GM23338 (cell line): ENCODE results near the gene PCYT1A. TPM values are rescaled to one million over a fixed set of nuclear protein-coding genes. Genes with fewer than 3 reads are reported as not detected.

Source experiments
- ATAC-seq: fragments of 200-7000 bp; cut with Tn5 transposase; 3 replicates; pipeline ENCODE4 v1.9.1; 2020
- DNase-seq: peaks from one replicate; pipeline ENCODE4 v3.0.0-alpha.2; 2015; ENCODE audit warnings: low spot score
- H2AFZ ChIP-seq: fragments of 200-600 bp; sonication (generic); 2 replicates; pipeline ENCODE4 v1.8.0; 2016; ENCODE audit warnings: antibody characterized with exemption, mild to moderate bottlenecking, moderate library complexity
- H3F3A ChIP-seq: fragments of 200-600 bp; sonication (generic); replicated peaks from 2 replicates; pipeline ENCODE4 v1.8.0; 2017; ENCODE audit warnings: antibody characterized with exemption, mixed run types, low read depth
- H3K27ac ChIP-seq: fragments of 200-600 bp; sonication (generic); 2 replicates; pipeline ENCODE4 v1.6.1; 2016; ENCODE audit warnings: low read depth
- H3K27me3 ChIP-seq: fragments of 200-600 bp; sonication (generic); 2 replicates; pipeline ENCODE4 v1.8.0; 2016; ENCODE audit warnings: mild to moderate bottlenecking, mixed run types, moderate library complexity; ENCODE audit not compliant: insufficient read depth
- H3K36me3 ChIP-seq: fragments of 200-600 bp; sonication (generic); 2 replicates; pipeline ENCODE4 v1.8.0; 2016; ENCODE audit warnings: mild to moderate bottlenecking; ENCODE audit not compliant: insufficient read depth
- H3K4me1 ChIP-seq: fragments of 200-600 bp; sonication (generic); 2 replicates; pipeline ENCODE4 v1.8.0; 2016; ENCODE audit warnings: mild to moderate bottlenecking, moderate library complexity; ENCODE audit not compliant: insufficient read depth
- H3K4me2 ChIP-seq: fragments of 200-600 bp; sonication (generic); 2 replicates; pipeline ENCODE4 v1.7.1; 2017; ENCODE audit warnings: mixed run types
- H3K4me3 ChIP-seq: fragments of 200-600 bp; sonication (generic); 2 replicates; pipeline ENCODE4 v1.6.1; 2016; ENCODE audit warnings: mixed run types
- H3K79me2 ChIP-seq: fragments of 200-600 bp; sonication (generic); replicated peaks from 2 replicates; pipeline ENCODE4 v1.8.0; 2017; ENCODE audit warnings: mild to moderate bottlenecking; ENCODE audit not compliant: insufficient read depth
- H3K9me2 ChIP-seq: fragments of 200-600 bp; sonication (generic); 2 replicates; pipeline ENCODE4 v1.8.0; 2017; ENCODE audit not compliant: insufficient read depth
- H4K20me1 ChIP-seq: fragments of 200-600 bp; sonication (generic); replicated peaks from 2 replicates; pipeline ENCODE4 v1.8.0; 2017; ENCODE audit warnings: mild to moderate bottlenecking; ENCODE audit not compliant: insufficient read depth
- H3K27ac Mint-ChIP-seq: 2 replicates; pipeline ENCODE4 v1.8.0; 2020; ENCODE audit warnings: inconsistent platforms, mild to moderate bottlenecking, moderate library complexity, mixed read lengths
- H3K27me3 Mint-ChIP-seq: 3 replicates; pipeline ENCODE4 v1.8.0; 2022; ENCODE audit warnings: low read depth, mild to moderate bottlenecking, moderate library complexity, mixed read lengths, inconsistent platforms; ENCODE audit not compliant: insufficient read depth, poor library complexity
- H3K36me3 Mint-ChIP-seq: 3 replicates; pipeline ENCODE4 v1.8.0; 2021; ENCODE audit warnings: low read depth, mild to moderate bottlenecking, inconsistent platforms, moderate library complexity, mixed read lengths
- H3K4me1 Mint-ChIP-seq: 3 replicates; pipeline ENCODE4 v1.8.0; 2020; ENCODE audit warnings: mild to moderate bottlenecking, inconsistent platforms, mixed read lengths
- H3K4me3 Mint-ChIP-seq: 3 replicates; pipeline ENCODE4 v1.8.0; 2021; ENCODE audit warnings: moderate library complexity, mild to moderate bottlenecking, inconsistent platforms, mixed read lengths
- H3K9me3 Mint-ChIP-seq: 3 replicates; pipeline ENCODE4 v1.8.0; 2020; ENCODE audit warnings: moderate library complexity, mild to moderate bottlenecking, inconsistent platforms, mixed read lengths
- CREB1 ChIP-seq: fragments of 250-450 bp; sonication (Bioruptor Pico); IDR thresholded peaks from 2 replicates; pipeline ENCODE4 v1.5.0; 2020; ENCODE audit warnings: low read depth, mild to moderate bottlenecking, moderate library complexity
- CTCF ChIP-seq, 2 experiments: fragments of 200-600 bp in 1 of 2; sonication (generic) in 1 of 2; conservative IDR thresholded peaks; 2 replicates each; pipeline versions ENCODE4 v1.5.1 to v1.6.1; 2016 to 2017; ENCODE audit warnings: antibody characterized with exemption in 2 of 2, low read depth in 2 of 2, mild to moderate bottlenecking in 2 of 2, moderate library complexity in 1 of 2
- ETS1 ChIP-seq: IDR thresholded peaks from 2 replicates; pipeline ENCODE4 v1.6.1; 2016; ENCODE audit warnings: antibody characterized with exemption
- EZH2 ChIP-seq: fragments of 200-600 bp; sonication (generic); IDR thresholded peaks from one replicate; pipeline ENCODE4 v1.8.0; 2017; ENCODE audit warnings: antibody characterized with exemption, mild to moderate bottlenecking, low read depth; ENCODE audit not compliant: unreplicated experiment
- EZH2phosphoT487 ChIP-seq: fragments of 200-600 bp; sonication (generic); IDR thresholded peaks from one replicate; pipeline ENCODE4 v1.8.1; 2018; ENCODE audit warnings: antibody characterized with exemption; ENCODE audit not compliant: unreplicated experiment
- JUNB ChIP-seq: IDR thresholded peaks from one replicate; pipeline ENCODE4 v1.6.1; 2016; ENCODE audit warnings: antibody characterized with exemption; ENCODE audit not compliant: unreplicated experiment
- POLR2AphosphoS5 ChIP-seq: IDR thresholded peaks from 2 replicates; pipeline ENCODE4 v1.6.1; 2016; ENCODE audit warnings: antibody characterized with exemption, low read depth
- ZNF114 ChIP-seq: fragments of 250-450 bp; sonication (Bioruptor Pico); IDR thresholded peaks from 2 replicates; pipeline ENCODE4 v1.5.0; 2020; ENCODE audit warnings: mild to moderate bottlenecking, moderate library complexity
- ZNF331 ChIP-seq: fragments of 250-450 bp; sonication (Bioruptor Pico); IDR thresholded peaks from 2 replicates; pipeline ENCODE4 v1.5.0; 2020; ENCODE audit warnings: low read depth, mild to moderate bottlenecking, moderate library complexity
- polyA plus RNA-seq: library from polyadenylated mRNA; unstranded; fragments of >200 nt; fragmentation: Nextera tagmentation; extraction: Ambion mirVana; gene quantifications from 2 replicates; pipeline ENCODE4 v1.2.1, GENCODE V29; 2016
- total RNA-seq: library from RNA; depleted of rRNA; stranded (reverse); fragments of >200 nt; shearing (Covaris generic); gene quantifications from 2 replicates; pipeline ENCODE4 v1.2.3, GENCODE V29; 2014
- TF ChIP-seq, protein P1 (sequence below): IDR thresholded peaks from one replicate; pipeline ENCODE4 v1.6.1; 2018; ENCODE audit warnings: antibody characterized with exemption; ENCODE audit not compliant: unreplicated experiment

Gene PCYT1A
- total and polyA plus RNA-seq, 2 experiments from 2014 or later = 11.6 to 35.8 TPM

GRCh38 chr3:196227121-196227561, 60.4 kb downstream of the PCYT1A start (continued):
- TF ChIP-seq, protein P1, sequence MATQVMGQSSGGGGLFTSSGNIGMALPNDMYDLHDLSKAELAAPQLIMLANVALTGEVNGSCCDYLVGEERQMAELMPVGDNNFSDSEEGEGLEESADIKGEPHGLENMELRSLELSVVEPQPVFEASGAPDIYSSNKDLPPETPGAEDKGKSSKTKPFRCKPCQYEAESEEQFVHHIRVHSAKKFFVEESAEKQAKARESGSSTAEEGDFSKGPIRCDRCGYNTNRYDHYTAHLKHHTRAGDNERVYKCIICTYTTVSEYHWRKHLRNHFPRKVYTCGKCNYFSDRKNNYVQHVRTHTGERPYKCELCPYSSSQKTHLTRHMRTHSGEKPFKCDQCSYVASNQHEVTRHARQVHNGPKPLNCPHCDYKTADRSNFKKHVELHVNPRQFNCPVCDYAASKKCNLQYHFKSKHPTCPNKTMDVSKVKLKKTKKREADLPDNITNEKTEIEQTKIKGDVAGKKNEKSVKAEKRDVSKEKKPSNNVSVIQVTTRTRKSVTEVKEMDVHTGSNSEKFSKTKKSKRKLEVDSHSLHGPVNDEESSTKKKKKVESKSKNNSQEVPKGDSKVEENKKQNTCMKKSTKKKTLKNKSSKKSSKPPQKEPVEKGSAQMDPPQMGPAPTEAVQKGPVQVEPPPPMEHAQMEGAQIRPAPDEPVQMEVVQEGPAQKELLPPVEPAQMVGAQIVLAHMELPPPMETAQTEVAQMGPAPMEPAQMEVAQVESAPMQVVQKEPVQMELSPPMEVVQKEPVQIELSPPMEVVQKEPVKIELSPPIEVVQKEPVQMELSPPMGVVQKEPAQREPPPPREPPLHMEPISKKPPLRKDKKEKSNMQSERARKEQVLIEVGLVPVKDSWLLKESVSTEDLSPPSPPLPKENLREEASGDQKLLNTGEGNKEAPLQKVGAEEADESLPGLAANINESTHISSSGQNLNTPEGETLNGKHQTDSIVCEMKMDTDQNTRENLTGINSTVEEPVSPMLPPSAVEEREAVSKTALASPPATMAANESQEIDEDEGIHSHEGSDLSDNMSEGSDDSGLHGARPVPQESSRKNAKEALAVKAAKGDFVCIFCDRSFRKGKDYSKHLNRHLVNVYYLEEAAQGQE = no peak
- TF ChIP-seq ZNF114 (CRISPR knock-in tag) (no peak), ETS1 (no peak), JUNB (no peak), EZH2 (no peak), CTCF (conservative IDR thresholded peaks at IDR 0.05; ENCODE audit: low read depth in 2 of 2) (no peak)

DNA sequence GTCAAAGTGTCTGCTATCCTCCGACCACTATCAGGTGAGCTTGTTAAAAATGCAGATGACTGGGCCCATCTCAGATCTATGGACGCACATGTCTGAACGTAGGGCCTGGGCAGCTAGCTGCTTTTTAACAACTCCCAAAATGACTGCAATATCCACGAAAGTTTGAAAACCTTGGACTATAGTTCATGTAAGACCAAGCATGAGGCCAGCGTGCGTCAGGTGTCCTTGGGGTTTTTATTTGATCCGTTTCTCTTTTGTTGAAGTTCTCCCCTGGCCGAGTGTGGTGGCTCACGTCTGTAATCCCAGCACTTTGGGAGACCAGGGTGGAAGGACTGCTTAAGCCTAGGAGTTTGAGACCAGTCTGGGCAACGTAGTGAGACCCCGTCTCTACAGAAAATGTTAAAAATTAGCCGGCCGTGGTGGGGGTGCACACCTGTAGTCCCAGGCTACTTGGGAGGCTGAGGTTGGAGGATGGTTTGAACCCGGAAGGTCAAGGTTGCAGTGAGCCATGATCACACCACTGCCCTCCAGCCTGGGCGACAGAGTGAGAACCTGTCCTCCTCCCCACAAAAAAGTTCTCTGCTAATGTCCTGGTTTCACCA, 61.7 kb downstream of the PCYT1A start:
- Mint-ChIP-seq H3K4me1 (peaks cover 10% of the 10 kb centered on the region; the same call in 2 of the 3 replicates), H3K27me3 (peaks cover 6% of the 10 kb centered on the region), H3K27ac (no peak overlapping the region), H3K9me3 (peaks cover 4% of the 10 kb centered on the region; the same call in 2 of the 3 replicates), H3K4me3 (no peak overlapping the region), H3K36me3 (peaks cover 11% of the 10 kb centered on the region; the same call in 1 of the 3 replicates)
- peaks cover 6% of the 10 kb centered on the region; the same call in 1 of the 2 replicates for H3F3A ChIP-seq
- no peak overlapping the region for H3K27ac ChIP-seq
- no peaks in the 10 kb centered on the region for H3K79me2 ChIP-seq
- H3K4me2 ChIP-seq = no peak overlapping the region
- no peaks in the 10 kb centered on the region for H3K4me1 ChIP-seq
- H3K4me3 ChIP-seq = no peak overlapping the region
- no peaks in the 10 kb centered on the region; the same call in 1 of the 2 replicates for H3K36me3 ChIP-seq
- H2AFZ ChIP-seq = no peak overlapping the region
- H3K9me2 ChIP-seq = no peaks in the 10 kb centered on the region
- H4K20me1 ChIP-seq = no peaks in the 10 kb centered on the region
- H3K27me3 ChIP-seq = no peaks in the 10 kb centered on the region
- DNase-seq (no peak), ATAC-seq (no peak)
- no peak for TF ChIP-seq ZNF331 (CRISPR knock-in tag)
- TF ChIP-seq EZH2phosphoT487 = no peak
- no peak for TF ChIP-seq POLR2AphosphoS5
- TF ChIP-seq ETS1 = no peak
- TF ChIP-seq CREB1 = no peak
